Natural killer cell (primary cell): ENCODE results near the gene SCNM1. TPM values are rescaled to one million over a fixed set of nuclear protein-coding genes. Genes with fewer than 3 reads are reported as not detected.

Source experiments
- ATAC-seq, 3 donors: fragments of 150-1000 bp in 2 of 3; fragments of 200-7000 bp in 1 of 3; cut with Tn5 transposase; 1 replicate in 1 of 3; 2 replicates in 2 of 3; pipeline ENCODE4 v1.10.0; 2021; ENCODE audit warnings: mild to moderate bottlenecking in 2 of 3, moderate library complexity in 2 of 3
- DNase-seq, 2 donors: peaks; one replicate each; pipeline versions ENCODE4 v3.0.0 to v3.0.0-alpha.2; 2013 to 2021; ENCODE audit warnings: mixed read lengths in 1 of 2
- H3K27ac ChIP-seq: one replicate; pipeline ENCODE4 v1.5.1; 2013; ENCODE audit warnings: mild to moderate bottlenecking, low read length
- H3K27me3 ChIP-seq: one replicate; pipeline ENCODE4 v1.6.1; 2013; ENCODE audit warnings: low read length; ENCODE audit not compliant: control insufficient read depth, insufficient read depth
- H3K36me3 ChIP-seq: one replicate; pipeline ENCODE4 v1.6.1; 2013; ENCODE audit warnings: low read length; ENCODE audit not compliant: control insufficient read depth, insufficient read depth
- H3K4me1 ChIP-seq: one replicate; pipeline ENCODE4 v1.6.1; 2013; ENCODE audit warnings: low read length; ENCODE audit not compliant: control insufficient read depth, insufficient read depth
- H3K4me3 ChIP-seq: one replicate; pipeline ENCODE4 v1.5.1; 2013; ENCODE audit warnings: low read length
- H3K9me3 ChIP-seq: one replicate; pipeline ENCODE4 v1.6.1; 2013; ENCODE audit warnings: low read length; ENCODE audit not compliant: control insufficient read depth, insufficient read depth
- H3K27ac Mint-ChIP-seq, 2 donors: one replicate each; pipeline ENCODE4 v1.8.0; 2022; ENCODE audit warnings: mild to moderate bottlenecking in 2 of 2, mixed read lengths in 2 of 2, moderate library complexity in 1 of 2
- H3K27me3 Mint-ChIP-seq, 2 donors: one replicate each; pipeline ENCODE4 v1.8.0; 2022; ENCODE audit warnings: low read depth in 2 of 2, mixed read lengths in 2 of 2
- H3K36me3 Mint-ChIP-seq: one replicate; pipeline ENCODE4 v1.8.0; 2022; ENCODE audit warnings: mixed read lengths
- H3K4me1 Mint-ChIP-seq, 2 donors: one replicate each; pipeline ENCODE4 v1.8.0; 2022; ENCODE audit warnings: mixed read lengths in 2 of 2
- H3K4me3 Mint-ChIP-seq: one replicate; pipeline ENCODE4 v1.8.0; 2022; ENCODE audit warnings: mild to moderate bottlenecking, moderate library complexity, mixed read lengths
- H3K9me3 Mint-ChIP-seq, 2 donors: one replicate each; pipeline ENCODE4 v1.8.0; 2022; ENCODE audit warnings: mixed read lengths in 2 of 2
- CTCF ChIP-seq: fragments of 200-600 bp; IDR thresholded peaks from one replicate; pipeline ENCODE4 v1.8.0; 2022; ENCODE audit warnings: antibody characterized with exemption
- WGBS: methylation state at CpG from one replicate; pipeline ENCODE4 v1.1.7; 2013; ENCODE audit warnings: missing lambda C conversion rate; ENCODE audit not compliant: insufficient coverage; 5-methylcytosine and 5-hydroxymethylcytosine counted together
- intact Hi-C: fragments of 100-400 bp; cut with micrococcal nuclease; formaldehyde crosslinking; loops from one replicate; pipeline ENCODE4 v1.14.2; 2022
- total RNA-seq, 4 donors: library from RNA; stranded (reverse); fragments of 120-200 nt in 1 of 4; gene quantifications; one replicate each; pipeline versions ENCODE4 v1.2.3 to v1.2.4, GENCODE V29; 2013 to 2022

Gene SCNM1
- total RNA-seq, 3 donors from 2014 or later (not counting 1 experiment from before 2014, with no cell fraction given), result 52.3 to 54.2 (median 52.9) TPM

- Histone ChIP-seq H3K4me1 (peaks cover 14% of the 10 kb centered on the region), H3K36me3 (no peaks in the 10 kb centered on the region), H3K27ac (no peak overlapping the region), H3K4me3 (peak overlapping the region; percentile 17), H3K27me3 (no peaks in the 10 kb centered on the region), H3K9me3 (no peaks in the 10 kb centered on the region)
- ATAC-seq (peak; percentile 93 to 99 (median 99)), DNase-seq (peak; percentile 63 to 88)
- no peaks in the 10 kb centered on the region for H3K36me3 Mint-ChIP-seq
- peak overlapping the region; percentile 53 to 71 for H3K27ac Mint-ChIP-seq
- no peaks in the 10 kb centered on the region for H3K9me3 Mint-ChIP-seq
- H3K27me3 Mint-ChIP-seq, result no peaks in the 10 kb centered on the region
- peak overlapping the region; percentile 86 for H3K4me3 Mint-ChIP-seq
- no peak for TF ChIP-seq CTCF
- 9% methylated on average over 45 of the region's 45 CpGs for WGBS
- intact Hi-C loops, result no loop called here
- peaks cover 12 to 15% of the 10 kb centered on the region in 2 donors for H3K4me1 Mint-ChIP-seq
These were observed 34.9 kb upstream of the SCNM1 start for GRCh38 chr1:151130987-151131586.

- Histone ChIP-seq H3K4me3 (peak overlapping the region; percentile 17), H3K27me3 (no peaks in the 10 kb centered on the region), H3K27ac (no peak overlapping the region), H3K36me3 (no peaks in the 10 kb centered on the region), H3K4me1 (peaks cover 14% of the 10 kb centered on the region), H3K9me3 (no peaks in the 10 kb centered on the region)
- Mint-ChIP-seq H3K27me3 (no peaks in the 10 kb centered on the region), H3K4me1 (peaks cover 12 to 21% of the 10 kb centered on the region in 2 donors), H3K27ac (peak overlapping the region; percentile 53 to 71), H3K4me3 (peak overlapping the region; percentile 86), H3K9me3 (no peaks in the 10 kb centered on the region), H3K36me3 (no peaks in the 10 kb centered on the region)
- TF ChIP-seq CTCF, result no peak
- WGBS, result 85% methylated on average over 39 of the region's 39 CpGs
- intact Hi-C loops, result no loop called here
- ATAC-seq, result no peak
- DNase-seq, result no peak
These were observed 34.1 kb upstream of the SCNM1 start for GRCh38 chr1:151131701-151132334.

GRCh38 chr1:151132335-151133017 lies 33.5 kb upstream of the SCNM1 start:
- no peak overlapping the region for H3K27ac Mint-ChIP-seq
- no peak for DNase-seq
- H3K9me3 ChIP-seq, result no peaks in the 10 kb centered on the region
- TF ChIP-seq CTCF, result no peak
- no peaks in the 10 kb centered on the region for H3K36me3 ChIP-seq
- H3K4me3 Mint-ChIP-seq, result no peak overlapping the region
- no peak overlapping the region for H3K27ac ChIP-seq
- no peaks in the 10 kb centered on the region for H3K36me3 Mint-ChIP-seq
- peaks cover 14% of the 10 kb centered on the region for H3K4me1 ChIP-seq
- H3K4me3 ChIP-seq, result no peak overlapping the region
- no peaks in the 10 kb centered on the region for H3K9me3 Mint-ChIP-seq
- 96% methylated on average over 74 of the region's 74 CpGs for WGBS
- no peaks in the 10 kb centered on the region for H3K27me3 Mint-ChIP-seq
- ATAC-seq, result no peak
- H3K27me3 ChIP-seq, result no peaks in the 10 kb centered on the region
- peaks cover 12 to 22% of the 10 kb centered on the region in 2 donors for H3K4me1 Mint-ChIP-seq
- intact Hi-C loops, result no loop called here
